ENCODE data around the gene AOX1. TPM values are rescaled to one million over a fixed set of nuclear protein-coding genes. Genes with fewer than 3 reads are reported as not detected.

The AOX1 gene
- total RNA-seq, 1 experiment from 2014 or later: 0.45 TPM

DNA sequence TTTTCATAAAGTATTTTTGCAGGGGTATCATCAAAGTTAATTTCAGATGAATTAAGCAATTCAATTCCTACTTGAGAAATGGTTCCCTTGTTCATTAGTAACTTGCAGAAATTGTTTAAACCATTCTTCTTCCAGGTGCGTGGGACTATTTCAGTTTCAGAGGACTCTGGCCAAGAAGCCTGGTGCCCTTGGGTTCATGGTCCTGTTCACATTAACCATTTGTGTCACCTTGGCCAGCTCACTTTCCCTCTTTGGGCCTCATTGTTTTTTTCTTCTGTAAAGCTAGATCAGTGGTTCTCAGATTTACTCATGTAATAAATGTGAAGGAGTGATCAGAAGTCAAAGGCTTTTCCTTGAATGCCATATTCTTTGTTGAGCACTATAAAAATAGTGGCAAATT is 113.5 kb downstream of the AOX1 start:
- BruUV-seq (replicated peaks): no TSS peak
- intact Hi-C loops (cut with micrococcal nuclease; ENCODE audit: unreplicated experiment): no loop called here
- Mint-ChIP-seq H3K36me3 (ENCODE audit: insufficient read depth, unreplicated experiment) (no peaks in the 10 kb centered on the region), H3K4me3 (ENCODE audit: low read depth, unreplicated experiment) (no peak overlapping the region), H3K9me3 (ENCODE audit: low read depth, unreplicated experiment) (no peaks in the 10 kb centered on the region), H3K27me3 (ENCODE audit: unreplicated experiment) (peaks cover 19% of the 10 kb centered on the region), H3K4me1 (ENCODE audit: low read depth, unreplicated experiment) (peaks cover 9% of the 10 kb centered on the region), H3K27ac (ENCODE audit: unreplicated experiment) (no peak overlapping the region)
- no peak for DNase-seq
- TF ChIP-seq, protein P1, sequence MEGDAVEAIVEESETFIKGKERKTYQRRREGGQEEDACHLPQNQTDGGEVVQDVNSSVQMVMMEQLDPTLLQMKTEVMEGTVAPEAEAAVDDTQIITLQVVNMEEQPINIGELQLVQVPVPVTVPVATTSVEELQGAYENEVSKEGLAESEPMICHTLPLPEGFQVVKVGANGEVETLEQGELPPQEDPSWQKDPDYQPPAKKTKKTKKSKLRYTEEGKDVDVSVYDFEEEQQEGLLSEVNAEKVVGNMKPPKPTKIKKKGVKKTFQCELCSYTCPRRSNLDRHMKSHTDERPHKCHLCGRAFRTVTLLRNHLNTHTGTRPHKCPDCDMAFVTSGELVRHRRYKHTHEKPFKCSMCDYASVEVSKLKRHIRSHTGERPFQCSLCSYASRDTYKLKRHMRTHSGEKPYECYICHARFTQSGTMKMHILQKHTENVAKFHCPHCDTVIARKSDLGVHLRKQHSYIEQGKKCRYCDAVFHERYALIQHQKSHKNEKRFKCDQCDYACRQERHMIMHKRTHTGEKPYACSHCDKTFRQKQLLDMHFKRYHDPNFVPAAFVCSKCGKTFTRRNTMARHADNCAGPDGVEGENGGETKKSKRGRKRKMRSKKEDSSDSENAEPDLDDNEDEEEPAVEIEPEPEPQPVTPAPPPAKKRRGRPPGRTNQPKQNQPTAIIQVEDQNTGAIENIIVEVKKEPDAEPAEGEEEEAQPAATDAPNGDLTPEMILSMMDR (IDR thresholded peaks at IDR 0.05; ENCODE audit: unreplicated experiment): no peak
- CTCF ChIA-PET: interaction anchor here (0.6 to 1.3 kb wide), 2 partner anchors 114 to 1011 kb away, joined by 4 read pairs; partner anchors contain the start of gene AOX1

DNA sequence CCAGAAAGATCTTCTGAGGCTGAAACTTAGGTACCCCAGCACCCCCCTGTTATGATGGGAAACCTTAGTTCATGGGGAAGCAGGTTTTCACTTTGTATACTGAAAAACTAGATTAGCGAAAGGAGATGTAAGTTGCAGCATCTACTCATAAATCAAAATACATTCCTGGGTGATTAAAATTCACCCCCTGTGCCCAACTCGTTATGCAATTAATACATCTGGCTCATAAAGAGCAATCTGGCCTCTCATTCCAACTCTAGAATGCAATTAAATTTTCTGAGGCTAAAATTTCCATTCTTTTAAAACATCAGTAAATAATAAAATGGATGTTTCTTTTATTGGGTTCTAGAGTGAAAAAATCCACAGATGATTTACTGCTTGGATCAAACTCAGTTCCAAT is 115.0 kb downstream of the AOX1 start:
- no TSS peak for BruUV-seq (replicated peaks)
- CTCF ChIA-PET: no interaction called here
- H3K4me3 Mint-ChIP-seq (ENCODE audit: low read depth, unreplicated experiment): no peak overlapping the region
- TF ChIP-seq, protein P1 (IDR thresholded peaks at IDR 0.05; ENCODE audit: unreplicated experiment): no peak
- H3K36me3 Mint-ChIP-seq (ENCODE audit: insufficient read depth, unreplicated experiment): no peaks in the 10 kb centered on the region
- H3K9me3 Mint-ChIP-seq (ENCODE audit: low read depth, unreplicated experiment): no peaks in the 10 kb centered on the region
- intact Hi-C loops (cut with micrococcal nuclease; ENCODE audit: unreplicated experiment): loop anchor here (2.0 kb wide), 1 partner anchor 116 kb away; no protein-coding TSS in a partner anchor
- H3K4me1 Mint-ChIP-seq (ENCODE audit: low read depth, unreplicated experiment): peaks cover 9% of the 10 kb centered on the region
- peaks cover 16% of the 10 kb centered on the region for H3K27me3 Mint-ChIP-seq (ENCODE audit: unreplicated experiment)
- DNase-seq: no peak
- H3K27ac Mint-ChIP-seq (ENCODE audit: unreplicated experiment): no peak overlapping the region

DNA sequence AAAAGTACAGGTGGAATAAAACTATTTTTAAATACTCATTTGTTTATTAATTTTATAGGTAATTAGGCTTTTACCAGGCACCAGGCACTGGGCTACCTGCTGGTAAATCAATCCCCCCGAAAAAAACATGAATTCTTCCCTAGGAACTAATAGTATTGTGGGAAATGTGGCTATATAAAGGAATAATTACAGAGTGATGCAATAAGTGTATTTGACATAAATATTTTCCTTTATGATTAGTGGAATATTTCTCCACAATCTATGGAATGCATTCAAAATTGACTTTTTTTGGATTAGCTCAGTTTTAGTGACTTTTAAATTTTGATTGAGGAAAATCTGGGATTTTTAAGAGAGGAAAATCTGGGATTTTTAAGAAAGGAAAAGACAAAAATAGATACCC is 116.2 kb downstream of the AOX1 start:
- Mint-ChIP-seq H3K27me3 (ENCODE audit: unreplicated experiment) (peaks cover 16% of the 10 kb centered on the region), H3K4me1 (ENCODE audit: low read depth, unreplicated experiment) (peaks cover 9% of the 10 kb centered on the region), H3K4me3 (ENCODE audit: low read depth, unreplicated experiment) (no peak overlapping the region), H3K36me3 (ENCODE audit: insufficient read depth, unreplicated experiment) (no peaks in the 10 kb centered on the region), H3K27ac (ENCODE audit: unreplicated experiment) (no peak overlapping the region), H3K9me3 (ENCODE audit: low read depth, unreplicated experiment) (no peaks in the 10 kb centered on the region)
- BruUV-seq (replicated peaks): no TSS peak
- intact Hi-C loops (cut with micrococcal nuclease; ENCODE audit: unreplicated experiment): no loop called here
- TF ChIP-seq, protein P1 (IDR thresholded peaks at IDR 0.05; ENCODE audit: unreplicated experiment): no peak
- DNase-seq: no peak
- CTCF ChIA-PET: interaction anchor here (1.6 kb wide), 1 partner anchor 124 kb away, joined by 12 read pairs; no protein-coding TSS in a partner anchor

DNA sequence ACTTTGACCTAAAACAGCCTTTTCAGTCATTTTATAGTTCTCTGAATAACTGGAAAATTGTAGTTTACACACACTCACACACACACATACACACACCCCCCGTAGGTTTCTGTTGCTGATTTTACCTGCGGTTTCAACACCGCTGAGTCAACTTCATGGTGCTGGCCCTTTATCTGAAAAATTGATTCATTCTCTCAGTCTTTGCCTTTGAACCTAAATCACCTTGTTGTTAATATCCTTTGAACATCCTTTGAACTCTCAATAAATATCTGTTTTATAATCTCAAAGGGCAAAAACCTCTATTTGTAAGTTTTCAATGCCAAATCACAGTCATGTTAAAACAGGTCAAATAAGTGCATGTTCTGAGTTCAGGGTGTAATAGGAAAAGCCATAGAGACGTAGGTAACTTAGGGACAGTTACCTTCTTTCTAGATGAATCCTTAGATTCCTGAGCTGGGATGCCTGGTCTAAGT is 116.9 kb downstream of the AOX1 start:
- no peak overlapping the region for H3K27ac Mint-ChIP-seq (ENCODE audit: unreplicated experiment)
- H3K4me1 Mint-ChIP-seq (ENCODE audit: low read depth, unreplicated experiment): peaks cover 9% of the 10 kb centered on the region
- no peaks in the 10 kb centered on the region for H3K36me3 Mint-ChIP-seq (ENCODE audit: insufficient read depth, unreplicated experiment)
- CTCF ChIA-PET: interaction anchor here (0.8 to 1.6 kb wide), 9 partner anchors 43 to 729 kb away, joined by 3 to 12 read pairs (median 4); partner anchors contain the start of genes AOX1 and KCTD18
- H3K4me3 Mint-ChIP-seq (ENCODE audit: low read depth, unreplicated experiment): no peak overlapping the region
- no peaks in the 10 kb centered on the region for H3K9me3 Mint-ChIP-seq (ENCODE audit: low read depth, unreplicated experiment)
- TF ChIP-seq, protein P1 (IDR thresholded peaks at IDR 0.05; ENCODE audit: unreplicated experiment): no peak
- no TSS peak for BruUV-seq (replicated peaks)
- intact Hi-C loops (cut with micrococcal nuclease; ENCODE audit: unreplicated experiment): loop anchor here (1.0 kb wide), 3 partner anchors 124 to 729 kb away; no protein-coding TSS in a partner anchor
- no peak for DNase-seq
- H3K27me3 Mint-ChIP-seq (ENCODE audit: unreplicated experiment): peaks cover 16% of the 10 kb centered on the region
